Muscle layer of colon (tissue), 2 donors: Measurements from ENCODE around the gene ARMC6.

Experiments
- H3K27ac ChIP-seq: one replicate; pipeline ENCODE4 v1.7.0; 2013; ENCODE audit warnings: low read depth, mild to moderate bottlenecking, low read length, moderate library complexity
- H3K27me3 ChIP-seq, 2 donors: one replicate each; pipeline ENCODE4 v1.7.0; 2013; ENCODE audit warnings: low read length in 2 of 2, mild to moderate bottlenecking in 2 of 2; ENCODE audit not compliant: insufficient read depth in 2 of 2, control insufficient read depth in 1 of 2
- H3K36me3 ChIP-seq: one replicate; pipeline ENCODE4 v1.7.0; 2013; ENCODE audit warnings: mild to moderate bottlenecking, low read length; ENCODE audit not compliant: insufficient read depth
- H3K4me1 ChIP-seq: one replicate; pipeline ENCODE4 v1.7.0; 2013; ENCODE audit warnings: mild to moderate bottlenecking, low read length; ENCODE audit not compliant: insufficient read depth
- H3K4me3 ChIP-seq, 2 donors: one replicate each; pipeline ENCODE4 v1.7.0; 2013; ENCODE audit warnings: low read length in 2 of 2, low read depth in 1 of 2, mild to moderate bottlenecking in 1 of 2, moderate library complexity in 1 of 2
- H3K9ac ChIP-seq: one replicate; pipeline ENCODE4 v1.7.0; 2013; ENCODE audit warnings: low read length
- H3K9me3 ChIP-seq: one replicate; pipeline ENCODE4 v1.7.0; 2013; ENCODE audit warnings: mild to moderate bottlenecking, low read length
- donor health status: abdominal sarcoma.
- donor health status: Adenocarcinoma of cecum.

ARMC6 gene

DNA sequence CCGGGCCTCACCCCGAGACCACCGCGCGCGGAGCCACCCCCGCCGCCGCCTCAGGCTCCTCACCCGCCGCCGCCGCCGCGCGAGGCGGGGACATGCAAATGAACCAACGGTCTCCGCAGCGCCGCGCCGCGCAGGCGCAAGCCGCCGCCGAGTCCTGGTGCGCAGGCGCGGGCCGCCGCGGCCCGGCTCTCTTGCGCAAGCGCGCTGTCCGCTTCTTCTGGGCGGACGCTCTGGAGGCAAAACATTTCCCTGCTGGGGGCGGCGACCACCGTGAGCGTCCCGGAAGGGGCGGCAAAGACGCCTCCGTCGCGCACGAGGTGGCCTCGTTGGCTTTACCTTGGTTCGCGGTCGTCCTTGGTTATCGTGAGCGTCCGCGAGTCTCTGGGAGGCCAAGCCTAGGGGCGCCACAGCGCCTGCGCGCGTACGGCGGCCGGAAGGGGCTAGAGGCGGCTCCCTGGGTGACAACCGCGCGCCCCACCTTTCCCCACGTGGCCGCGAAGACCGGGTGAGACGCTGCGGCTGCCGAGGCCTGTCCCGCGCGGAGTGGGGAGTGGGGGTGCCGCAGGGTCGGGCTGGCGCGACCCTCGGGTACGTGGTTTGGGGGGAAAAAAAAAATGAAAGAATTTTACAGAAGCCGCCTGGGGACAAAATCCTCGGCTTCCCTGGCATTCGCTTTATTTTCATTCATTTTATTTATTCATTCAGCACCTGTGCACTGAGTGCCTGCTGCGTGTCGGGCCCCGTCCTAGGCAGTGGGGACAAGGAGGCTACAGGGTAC is at the start of gene ARMC6, which contains the start of gene SUGP2:
ARMC6 (plus strand) TSS at position 178 of the 778 bp plus-strand sequence. CDS start 607 bp downstream, outside the sequence.
SUGP2 (minus strand) TSS at position 92 of the 778 bp plus-strand sequence. CDS start 2,446 bp downstream, outside the sequence.
- Histone ChIP-seq H3K4me3 (peak within 1 kb of the TSS; percentile 80 to 84), H3K9me3 (no peaks in the 10 kb centered on the region), H3K4me1 (peaks cover 22% of the 10 kb centered on the region), H3K9ac (peak within 1 kb of the TSS; percentile 74), H3K27ac (peak within 1 kb of the TSS; percentile 82), H3K27me3 (no peaks in the 10 kb centered on the region), H3K36me3 (peaks cover 17% of the 10 kb centered on the region)

DNA sequence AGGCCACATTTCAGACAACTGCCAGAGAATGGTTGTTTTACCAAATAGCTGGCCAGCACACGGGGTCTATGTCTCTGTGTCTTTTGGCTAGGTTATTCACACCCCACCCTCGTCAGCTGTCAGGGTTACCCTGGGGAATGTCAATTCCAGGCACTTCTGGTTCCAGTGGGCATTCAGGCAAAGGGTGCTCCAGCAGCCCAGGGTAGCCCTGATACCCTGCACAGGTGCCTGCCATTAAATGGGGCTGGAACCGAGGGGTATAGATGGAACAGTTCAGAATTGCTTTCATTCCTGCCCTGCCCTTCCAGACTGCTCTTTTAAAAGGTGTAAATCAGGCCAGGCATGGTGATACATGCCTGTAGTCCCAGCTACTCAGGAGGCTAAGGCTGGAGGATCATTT is 49.2 kb upstream of the ARMC6 start:
- Histone ChIP-seq H3K36me3 (no peaks in the 10 kb centered on the region), H3K4me3 (no peak overlapping the region), H3K9ac (no peak overlapping the region), H3K27ac (no peak overlapping the region), H3K4me1 (no peaks in the 10 kb centered on the region), H3K27me3 (peaks cover 0 to 14% of the 10 kb centered on the region in 2 donors), H3K9me3 (no peaks in the 10 kb centered on the region)

DNA sequence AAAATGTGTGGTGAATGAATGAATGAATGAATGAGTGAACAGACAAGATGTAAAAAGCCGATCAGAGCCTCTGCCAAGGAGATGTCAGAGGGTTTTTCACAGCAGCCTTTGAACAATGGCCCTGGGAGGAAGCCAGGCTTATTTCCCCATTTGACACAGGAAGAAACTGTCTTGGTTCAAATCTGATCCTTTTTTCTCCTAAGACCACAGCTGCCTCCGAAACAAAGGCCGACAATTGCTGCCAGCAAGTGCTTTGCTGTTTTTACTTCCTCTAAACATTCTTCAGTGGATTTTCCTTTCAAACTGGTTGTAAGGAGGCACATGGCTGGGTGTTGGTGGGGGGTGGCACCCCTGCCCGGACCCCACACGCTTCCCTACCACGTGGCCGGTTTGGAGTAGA is 48.1 kb upstream of the ARMC6 start:
- Histone ChIP-seq H3K9me3 (no peaks in the 10 kb centered on the region), H3K4me3 (no peak overlapping the region), H3K4me1 (no peaks in the 10 kb centered on the region), H3K27ac (no peak overlapping the region), H3K27me3 (peaks cover 0 to 14% of the 10 kb centered on the region in 2 donors), H3K36me3 (no peaks in the 10 kb centered on the region), H3K9ac (no peak overlapping the region)

DNA sequence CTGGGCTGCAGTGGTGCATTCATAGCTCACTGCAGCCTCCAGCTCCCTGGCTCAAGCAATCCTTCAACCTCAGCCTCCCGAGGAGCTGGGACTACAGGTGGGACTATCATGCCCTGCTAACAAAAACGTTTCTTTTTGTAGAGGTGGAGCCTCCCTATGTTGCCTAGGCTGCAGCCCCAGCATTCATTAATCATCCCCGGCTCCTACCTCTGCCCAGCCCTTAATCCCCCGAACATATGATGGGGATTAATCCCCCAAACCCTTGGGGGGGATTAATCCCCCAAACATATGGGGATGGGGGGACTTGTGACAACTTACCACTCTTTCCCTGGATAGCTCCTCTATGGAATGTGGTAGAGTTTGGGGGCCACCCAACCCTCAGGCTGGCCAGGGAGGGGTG is 45.9 kb upstream of the ARMC6 start:
- peaks cover 9% of the 10 kb centered on the region for H3K36me3 ChIP-seq
- H3K4me3 ChIP-seq = no peak overlapping the region
- no peaks in the 10 kb centered on the region for H3K4me1 ChIP-seq
- H3K9me3 ChIP-seq = no peaks in the 10 kb centered on the region
- no peak overlapping the region for H3K27ac ChIP-seq
- no peak overlapping the region for H3K9ac ChIP-seq
- H3K27me3 ChIP-seq = peaks cover 0 to 14% of the 10 kb centered on the region in 2 donors

DNA sequence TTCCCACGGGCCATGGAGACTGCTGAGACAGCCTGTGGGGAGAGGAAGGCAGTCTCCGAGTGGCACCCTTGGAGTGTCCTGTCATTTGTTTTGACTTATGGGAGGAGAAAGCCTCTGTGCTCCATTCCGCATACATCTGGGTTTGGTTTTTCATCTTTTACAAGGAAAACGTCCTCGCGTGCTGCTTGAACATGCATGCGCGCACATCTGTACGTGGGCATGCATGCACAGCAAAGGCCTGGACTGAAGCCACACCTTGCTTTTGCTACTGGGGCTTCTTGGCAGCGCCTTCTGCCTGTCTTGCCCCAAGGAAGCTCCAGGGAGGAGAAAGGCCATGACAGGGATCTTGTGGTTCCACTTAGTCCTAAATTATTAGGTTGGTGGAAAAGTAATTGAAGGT is 44.1 kb upstream of the ARMC6 start:
- Histone ChIP-seq H3K9ac (no peak overlapping the region), H3K36me3 (peaks cover 27% of the 10 kb centered on the region), H3K4me1 (no peaks in the 10 kb centered on the region), H3K4me3 (no peak overlapping the region), H3K27me3 (peaks cover 0 to 2% of the 10 kb centered on the region in 2 donors), H3K9me3 (no peaks in the 10 kb centered on the region), H3K27ac (no peak overlapping the region)

DNA sequence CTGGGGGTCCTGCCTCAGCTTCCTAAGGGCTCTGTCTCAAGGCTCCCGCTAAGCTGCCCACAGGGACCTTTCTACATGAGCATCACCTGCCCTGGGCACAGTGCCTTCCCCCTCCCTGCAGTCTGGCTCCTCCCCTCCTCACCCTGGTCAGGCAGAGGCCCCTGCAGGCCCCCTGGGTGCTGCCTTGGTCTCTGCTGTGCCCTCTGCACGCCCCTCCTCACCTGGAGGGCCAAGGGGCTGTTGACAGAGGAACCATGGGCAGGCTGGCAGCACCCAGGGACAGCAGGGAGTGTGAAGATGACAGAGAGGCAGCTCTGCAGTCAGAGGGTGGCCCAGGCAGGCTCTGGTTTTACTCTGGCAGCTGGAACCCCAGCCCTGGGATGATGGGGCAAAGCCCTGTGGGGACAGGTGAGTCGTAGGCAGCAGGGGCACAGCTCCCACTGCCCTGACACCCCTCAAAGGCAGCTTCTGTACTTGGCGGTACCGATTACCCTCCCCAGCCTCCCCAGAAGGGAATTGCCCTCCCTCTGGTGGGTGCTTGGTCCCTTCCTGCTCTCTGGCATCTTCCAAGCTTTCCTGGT is 43.2 kb upstream of the ARMC6 start:
- no peak overlapping the region for H3K27ac ChIP-seq
- H3K27me3 ChIP-seq = no peaks in the 10 kb centered on the region
- H3K9me3 ChIP-seq = no peaks in the 10 kb centered on the region
- no peak overlapping the region for H3K4me3 ChIP-seq
- peaks cover 32% of the 10 kb centered on the region for H3K36me3 ChIP-seq
- no peaks in the 10 kb centered on the region for H3K4me1 ChIP-seq
- H3K9ac ChIP-seq = no peak overlapping the region

DNA sequence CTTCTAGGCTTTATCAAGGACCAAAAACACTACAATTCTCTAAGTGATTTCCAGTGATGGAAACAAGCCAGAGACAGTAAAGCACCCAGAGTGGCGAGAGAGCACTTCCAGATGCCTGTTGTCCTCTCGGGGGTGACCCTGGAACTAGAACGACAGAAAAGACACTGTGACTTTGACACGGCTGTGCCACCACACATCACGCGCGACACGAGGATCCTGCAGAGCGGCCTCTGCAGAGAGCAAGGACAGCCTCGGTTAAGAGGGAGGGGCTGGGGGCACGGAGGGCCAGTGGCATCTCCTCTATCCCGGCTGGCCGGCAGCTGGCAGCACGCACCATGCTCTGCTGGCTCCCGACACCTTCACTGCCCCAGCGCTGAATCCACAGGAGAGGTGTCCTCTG is 42.4 kb upstream of the ARMC6 start:
- Histone ChIP-seq H3K36me3 (peaks cover 32% of the 10 kb centered on the region), H3K27me3 (no peaks in the 10 kb centered on the region), H3K9me3 (no peaks in the 10 kb centered on the region), H3K27ac (no peak overlapping the region), H3K4me3 (no peak overlapping the region), H3K9ac (no peak overlapping the region), H3K4me1 (no peaks in the 10 kb centered on the region)

DNA sequence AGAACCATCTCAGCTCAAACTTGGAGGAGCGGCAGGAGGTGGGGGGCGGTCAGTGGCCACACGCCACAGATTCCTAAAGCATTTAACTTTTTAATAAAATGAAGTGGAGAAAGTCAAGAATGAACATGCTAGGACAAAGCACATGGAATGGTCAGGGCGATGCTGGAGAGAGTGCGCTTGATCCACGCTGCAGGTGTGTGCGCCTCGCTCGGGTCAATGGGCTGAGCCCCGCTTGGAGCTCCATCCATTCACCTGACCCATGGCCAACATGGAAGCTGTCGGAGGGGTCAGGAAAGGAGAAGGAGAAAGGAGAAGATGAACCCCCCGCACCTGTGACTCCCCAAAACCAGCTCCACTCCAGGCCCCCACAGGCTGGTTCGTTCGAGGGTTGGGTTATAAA is 41.9 kb upstream of the ARMC6 start:
- H3K4me3 ChIP-seq = no peak overlapping the region
- peaks cover 32% of the 10 kb centered on the region for H3K36me3 ChIP-seq
- H3K9me3 ChIP-seq = no peaks in the 10 kb centered on the region
- H3K9ac ChIP-seq = no peak overlapping the region
- no peaks in the 10 kb centered on the region for H3K4me1 ChIP-seq
- H3K27me3 ChIP-seq = no peaks in the 10 kb centered on the region
- H3K27ac ChIP-seq = no peak overlapping the region

DNA sequence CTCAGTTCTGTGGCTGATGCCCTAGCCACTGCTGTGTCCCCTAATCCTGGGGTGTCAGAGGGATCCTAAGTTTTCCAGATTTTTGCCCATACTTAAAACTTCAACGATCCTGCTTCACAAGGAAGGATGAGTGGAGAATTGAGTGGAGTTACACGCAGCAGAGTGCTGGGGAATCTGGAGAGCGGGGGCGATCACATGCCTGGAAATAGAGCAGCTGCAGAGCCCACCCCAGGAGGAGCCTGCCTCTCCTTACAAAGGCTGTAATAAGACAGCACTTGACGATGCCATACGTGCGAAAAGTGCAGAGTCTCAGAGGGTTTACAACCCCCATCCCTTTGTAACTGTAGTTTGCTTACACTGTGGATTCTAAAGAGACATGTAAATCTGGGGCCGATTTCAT is 40.7 kb upstream of the ARMC6 start:
- no peaks in the 10 kb centered on the region for H3K4me1 ChIP-seq
- H3K9ac ChIP-seq = no peak overlapping the region
- no peak overlapping the region for H3K4me3 ChIP-seq
- H3K27me3 ChIP-seq = no peaks in the 10 kb centered on the region
- H3K36me3 ChIP-seq = peaks cover 40% of the 10 kb centered on the region
- H3K27ac ChIP-seq = no peak overlapping the region
- H3K9me3 ChIP-seq = no peaks in the 10 kb centered on the region

DNA sequence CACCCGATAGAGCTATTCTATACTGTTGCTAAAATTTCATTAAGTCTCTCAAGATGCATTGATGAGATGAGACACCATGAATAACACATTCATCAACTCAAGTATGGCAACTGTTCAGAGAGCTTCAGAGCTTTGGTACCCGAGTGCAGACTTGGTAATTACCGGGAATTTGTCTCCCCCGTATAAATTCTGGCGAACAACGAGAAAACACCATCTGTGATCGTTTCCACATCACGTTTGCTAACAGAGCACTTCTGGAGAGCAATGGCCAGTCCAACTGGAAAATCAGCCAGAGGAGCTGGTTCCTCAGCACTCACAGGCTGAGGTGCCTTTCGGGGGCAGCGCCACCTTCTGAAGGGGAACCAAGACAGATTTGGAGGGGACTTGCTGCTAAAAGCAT is 40.3 kb upstream of the ARMC6 start:
- H3K4me3 ChIP-seq = no peak overlapping the region
- no peaks in the 10 kb centered on the region for H3K4me1 ChIP-seq
- peaks cover 40% of the 10 kb centered on the region for H3K36me3 ChIP-seq
- H3K9me3 ChIP-seq = no peaks in the 10 kb centered on the region
- H3K9ac ChIP-seq = no peak overlapping the region
- no peaks in the 10 kb centered on the region for H3K27me3 ChIP-seq
- no peak overlapping the region for H3K27ac ChIP-seq

DNA sequence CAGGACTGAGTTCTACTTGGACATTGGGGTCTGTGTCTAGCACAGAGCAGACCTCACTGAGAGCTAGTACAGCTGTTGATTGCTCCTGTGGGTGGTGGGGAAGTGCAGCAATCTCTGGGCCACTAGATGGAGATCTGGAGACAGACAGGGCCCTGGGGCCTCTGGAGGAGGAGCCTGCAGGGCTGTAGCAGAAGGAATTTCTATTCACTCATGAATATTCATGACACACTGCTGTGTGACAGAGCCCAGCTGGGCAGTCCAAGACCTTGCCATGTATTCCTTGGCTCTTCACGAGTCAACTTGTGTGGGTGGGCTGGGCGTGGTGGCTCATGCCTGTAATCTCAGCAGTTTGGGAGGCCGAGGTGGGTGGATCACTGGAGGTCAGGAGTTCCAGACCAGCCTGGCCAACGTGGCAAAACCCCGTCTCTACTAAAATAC is 37.6 kb upstream of the ARMC6 start:
- H3K4me3 ChIP-seq = no peak overlapping the region
- H3K9me3 ChIP-seq = no peaks in the 10 kb centered on the region
- H3K36me3 ChIP-seq = peaks cover 40% of the 10 kb centered on the region
- no peaks in the 10 kb centered on the region for H3K27me3 ChIP-seq
- H3K4me1 ChIP-seq = no peaks in the 10 kb centered on the region
- no peak overlapping the region for H3K27ac ChIP-seq
- H3K9ac ChIP-seq = no peak overlapping the region
